HG03039 (cell line): ENCODE data around the gene RBBP8NL.

Source experiments
- ATAC-seq: cut with Tn5 transposase; IDR thresholded peaks from one replicate; pipeline ENCODE4 v1.9.1; 2021; ENCODE audit warnings: mild to moderate bottlenecking, moderate library complexity; ENCODE audit not compliant: unreplicated experiment

RBBP8NL gene

DNA sequence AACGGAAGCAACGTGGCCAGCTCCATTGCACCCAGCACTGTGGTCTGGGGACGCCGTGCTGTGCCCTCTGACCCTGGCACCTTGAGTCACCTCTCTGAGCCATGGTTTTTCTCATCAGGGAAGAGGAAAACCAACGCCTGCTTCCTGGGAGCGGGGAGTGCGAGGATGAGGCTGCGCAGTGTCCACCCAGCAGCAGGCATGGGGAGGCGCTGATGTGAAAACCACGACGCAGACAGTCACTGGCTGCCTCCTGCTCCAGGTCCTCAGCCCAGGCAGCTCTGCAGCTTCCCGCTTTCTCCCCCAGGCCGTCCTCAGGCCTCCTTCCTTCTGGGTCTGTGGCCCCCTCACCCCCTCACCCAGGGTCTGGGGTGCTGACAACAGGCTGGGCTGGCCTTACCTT lies 34.5 kb upstream of the RBBP8NL start:
- no peak for ATAC-seq

DNA sequence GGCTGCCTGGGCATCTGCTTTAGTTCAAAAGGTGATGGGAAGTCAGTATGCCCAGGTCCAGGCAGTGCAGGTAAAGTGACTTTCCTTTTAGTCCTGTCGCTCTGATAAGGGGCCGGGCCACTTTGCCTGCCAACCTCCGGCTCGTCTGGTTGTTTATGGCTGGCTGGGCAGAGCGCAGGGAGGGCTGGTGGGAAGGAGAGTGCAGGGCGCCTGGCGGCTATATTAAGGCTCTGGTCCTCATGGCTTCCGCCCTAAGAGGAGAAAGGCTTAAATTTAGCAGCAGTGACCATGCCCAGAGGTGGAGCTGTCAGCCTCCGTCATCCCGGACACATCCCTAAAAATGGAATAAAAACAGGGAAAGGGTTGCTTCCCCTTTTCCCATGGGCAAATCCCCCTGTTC lies 33.8 kb upstream of the RBBP8NL start:
- ATAC-seq, result no peak

DNA sequence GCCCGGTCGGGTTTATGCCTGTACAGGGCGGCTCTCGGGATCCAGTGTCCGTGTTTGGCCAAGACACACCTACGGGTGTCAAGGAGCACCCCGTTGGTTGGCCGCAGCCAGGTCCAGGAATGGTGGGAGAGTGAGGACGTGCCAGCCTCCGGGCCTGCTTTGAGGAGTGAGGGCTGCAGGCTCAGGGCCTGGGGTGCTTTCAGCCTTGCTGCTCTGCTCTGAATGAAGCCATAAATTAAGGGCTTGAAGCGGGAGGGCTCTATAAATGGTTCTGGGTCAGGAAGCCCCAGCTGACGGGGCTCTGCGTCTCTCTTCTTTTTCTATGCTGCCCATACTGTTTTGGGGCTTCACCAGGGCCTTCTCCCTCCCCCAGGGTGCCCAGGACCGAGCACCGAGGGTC lies 33.3 kb upstream of the RBBP8NL start:
- no peak for ATAC-seq

DNA sequence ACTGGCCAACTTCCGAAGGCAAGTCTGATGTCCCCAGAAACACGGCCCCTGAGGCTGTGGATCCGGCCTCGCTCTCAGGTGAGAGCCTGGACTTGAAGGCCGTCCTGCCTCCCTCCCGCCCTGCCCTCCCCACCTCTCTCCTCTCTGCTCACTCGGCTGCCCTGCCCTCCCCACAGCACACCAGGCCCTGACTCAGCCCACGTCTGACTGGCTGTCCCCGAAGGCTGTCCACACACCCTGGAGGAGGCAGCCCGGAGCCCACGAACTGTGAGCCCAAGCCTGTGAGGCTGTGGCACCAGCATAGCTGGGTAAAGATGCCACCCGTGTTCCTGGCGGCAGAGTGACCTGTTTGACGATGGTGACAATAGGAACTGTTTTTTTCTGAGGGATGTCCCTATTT lies 32.1 kb upstream of the RBBP8NL start:
- no peak for ATAC-seq

DNA sequence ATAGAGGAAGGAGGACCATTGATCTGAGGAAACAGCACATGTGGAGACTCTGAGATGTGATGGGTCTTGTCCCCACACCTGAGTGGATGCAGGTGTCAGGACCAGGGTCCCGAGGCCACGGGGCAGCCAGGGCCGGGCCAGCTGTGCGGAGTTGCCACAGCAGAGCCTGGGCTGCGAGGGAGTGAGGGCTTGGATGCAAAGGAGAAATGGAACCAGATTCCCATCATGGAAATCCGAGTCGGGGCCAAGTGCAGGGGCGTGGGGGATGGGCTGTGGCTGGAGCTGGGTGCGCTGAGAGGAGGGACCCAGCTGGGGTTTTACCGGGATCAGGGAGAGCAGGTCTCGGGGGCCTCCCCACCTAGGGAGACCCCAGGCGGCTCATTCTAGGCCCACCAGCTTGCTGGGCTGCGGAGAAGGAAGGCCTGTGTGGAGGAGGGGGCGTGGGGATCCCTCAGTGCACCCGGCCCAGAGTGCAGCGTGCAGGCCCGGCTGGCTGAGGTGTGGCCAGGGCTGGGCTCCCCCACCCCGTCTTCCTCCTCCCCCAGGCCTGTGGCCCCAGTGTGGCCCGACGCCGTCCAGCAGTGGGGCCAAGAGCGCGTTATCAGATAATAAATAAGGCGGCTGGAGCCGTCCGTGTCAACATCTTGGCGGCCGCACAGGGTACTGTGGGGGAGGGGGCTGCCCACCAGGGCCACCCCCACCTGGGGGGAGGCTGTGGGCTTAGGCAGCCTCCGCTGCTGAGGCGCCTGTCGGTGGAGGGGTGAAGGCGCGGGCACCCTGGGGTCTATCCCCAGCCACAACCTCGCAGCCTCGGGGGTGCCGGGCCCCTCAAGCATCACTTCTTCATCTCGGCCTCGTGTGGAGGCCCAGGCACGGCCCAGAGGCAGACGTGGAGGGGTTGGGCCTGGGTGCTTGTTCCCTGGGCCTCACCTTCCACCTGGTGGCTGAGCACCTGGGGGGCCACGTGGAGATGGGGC lies 31.2 kb upstream of the RBBP8NL start:
- ATAC-seq, result no peak

DNA sequence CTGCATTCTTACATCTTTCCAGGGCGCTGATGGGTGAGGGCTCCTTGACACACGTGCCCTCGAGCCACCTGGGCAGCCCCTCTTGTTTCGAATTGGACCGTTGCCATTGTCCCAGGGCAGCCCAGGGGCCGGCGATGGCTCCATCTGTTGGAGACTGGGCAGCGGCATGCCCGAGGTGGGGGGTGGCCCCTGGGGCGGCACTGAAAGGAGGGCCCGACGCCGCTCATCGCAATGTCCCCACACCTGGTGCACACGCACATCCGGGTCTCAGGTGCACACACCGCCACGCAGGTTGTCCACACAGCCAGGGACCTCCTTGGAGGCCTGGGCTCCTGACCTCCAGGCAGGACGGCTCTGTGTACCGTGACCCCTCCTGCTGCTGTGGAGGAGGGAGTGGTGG lies 30.5 kb upstream of the RBBP8NL start:
- ATAC-seq, result no peak

DNA sequence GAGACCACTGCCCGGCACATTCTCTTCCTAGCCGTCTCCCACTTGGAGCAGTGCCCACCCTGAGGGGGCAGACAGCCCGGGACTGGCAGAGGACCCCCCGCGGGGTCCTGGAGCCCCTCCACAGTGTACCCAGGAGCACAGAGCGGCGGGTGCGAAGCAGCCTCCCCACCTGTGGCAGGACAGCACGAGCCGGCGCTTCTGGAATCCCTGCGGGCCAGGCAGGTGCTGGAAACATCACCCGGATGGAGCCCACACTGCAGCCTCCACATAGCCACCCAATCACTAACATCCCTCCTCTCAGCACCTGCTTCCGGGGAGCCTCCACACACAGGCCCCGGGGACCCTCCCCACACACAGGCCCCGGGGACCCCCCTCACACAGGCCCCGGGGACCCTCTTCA lies 29.8 kb upstream of the RBBP8NL start:
- ATAC-seq, result no peak

DNA sequence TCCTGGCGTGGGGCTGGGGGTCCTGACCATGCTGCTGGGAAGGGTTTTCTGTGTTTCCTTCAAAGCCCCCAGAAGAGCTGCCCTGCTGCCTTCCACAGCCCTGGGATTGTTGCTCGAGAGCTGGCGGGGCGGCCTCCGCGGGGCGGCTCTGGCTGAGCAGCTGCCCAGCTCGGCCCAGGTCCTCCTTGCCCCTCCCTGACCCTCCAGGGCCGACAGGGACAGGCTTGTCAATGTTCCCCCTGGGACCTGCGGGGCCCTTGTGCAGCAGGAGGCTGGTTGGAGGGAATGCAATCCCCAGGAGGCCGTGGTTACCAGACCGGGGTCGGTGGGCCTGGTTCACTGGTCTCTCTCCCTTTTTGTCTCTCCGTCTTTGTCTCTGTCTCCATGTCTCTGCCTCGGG lies 28.6 kb upstream of the RBBP8NL start:
- ATAC-seq, result no peak

DNA sequence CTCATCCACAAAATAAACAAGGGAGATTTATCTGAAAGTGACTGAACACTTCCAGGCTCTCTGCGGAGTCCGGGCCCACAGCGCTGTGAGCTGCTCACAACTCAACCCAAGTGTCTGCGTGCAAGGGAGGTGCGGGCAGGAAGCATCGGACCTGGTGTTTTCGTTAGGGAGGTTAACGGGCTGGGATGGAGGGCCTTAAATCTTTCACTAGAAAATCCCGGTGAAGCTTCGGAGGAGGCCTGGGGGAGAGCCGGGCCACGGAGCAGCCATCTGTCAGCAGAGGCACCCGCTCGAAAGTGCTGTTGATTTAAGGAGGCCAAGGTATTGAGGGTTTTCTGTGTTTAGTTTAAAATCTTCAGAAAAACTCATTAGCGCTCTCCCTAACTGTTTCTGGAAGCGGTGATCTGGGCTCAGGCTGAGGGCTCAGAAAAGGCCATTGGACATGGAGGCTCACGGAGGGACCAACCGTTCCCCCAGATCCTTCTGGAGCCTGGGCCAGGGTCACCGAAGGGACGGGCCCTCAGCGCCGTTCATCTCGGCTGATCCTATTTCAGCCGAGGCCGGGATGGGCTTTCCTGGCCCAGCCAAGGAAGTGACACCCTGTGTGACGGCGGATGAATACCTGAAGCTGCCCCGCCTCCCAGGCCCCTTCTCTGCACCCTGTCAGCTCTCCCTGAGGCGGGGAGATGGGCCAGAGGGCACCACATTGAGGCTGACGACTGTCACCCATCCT lies 27.7 kb upstream of the RBBP8NL start:
- ATAC-seq, result no peak

DNA sequence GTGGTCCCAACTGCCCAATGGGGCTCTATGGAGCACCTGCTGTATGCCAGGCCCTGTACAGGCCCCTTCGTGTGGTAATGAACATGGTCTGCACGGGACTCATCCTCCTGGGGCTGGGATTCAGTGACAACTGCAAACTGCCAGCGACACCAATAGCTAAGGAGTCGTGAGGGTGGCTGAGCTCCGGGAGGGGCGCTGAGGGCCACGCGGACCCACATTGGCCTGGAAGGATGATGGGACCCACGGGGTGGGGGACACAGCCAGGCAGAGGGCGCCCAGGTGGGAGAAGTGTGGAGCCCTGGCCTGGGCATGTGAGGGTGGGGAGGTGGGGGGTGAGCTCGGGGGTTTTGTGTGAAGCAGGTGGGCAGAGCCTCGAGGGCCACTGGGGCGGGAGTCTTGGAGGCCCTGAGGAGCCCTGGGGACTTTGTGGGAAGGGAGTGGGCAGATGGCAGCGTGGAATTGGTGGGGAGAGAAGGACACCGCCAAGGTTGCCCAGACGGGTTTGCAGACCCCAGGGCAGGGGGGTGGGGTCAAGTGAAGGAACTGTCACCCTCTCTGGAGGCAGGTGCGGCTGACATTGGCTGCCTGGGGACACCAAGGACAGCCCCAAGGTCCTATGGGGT lies 26.0 kb upstream of the RBBP8NL start:
- ATAC-seq, result no peak

DNA sequence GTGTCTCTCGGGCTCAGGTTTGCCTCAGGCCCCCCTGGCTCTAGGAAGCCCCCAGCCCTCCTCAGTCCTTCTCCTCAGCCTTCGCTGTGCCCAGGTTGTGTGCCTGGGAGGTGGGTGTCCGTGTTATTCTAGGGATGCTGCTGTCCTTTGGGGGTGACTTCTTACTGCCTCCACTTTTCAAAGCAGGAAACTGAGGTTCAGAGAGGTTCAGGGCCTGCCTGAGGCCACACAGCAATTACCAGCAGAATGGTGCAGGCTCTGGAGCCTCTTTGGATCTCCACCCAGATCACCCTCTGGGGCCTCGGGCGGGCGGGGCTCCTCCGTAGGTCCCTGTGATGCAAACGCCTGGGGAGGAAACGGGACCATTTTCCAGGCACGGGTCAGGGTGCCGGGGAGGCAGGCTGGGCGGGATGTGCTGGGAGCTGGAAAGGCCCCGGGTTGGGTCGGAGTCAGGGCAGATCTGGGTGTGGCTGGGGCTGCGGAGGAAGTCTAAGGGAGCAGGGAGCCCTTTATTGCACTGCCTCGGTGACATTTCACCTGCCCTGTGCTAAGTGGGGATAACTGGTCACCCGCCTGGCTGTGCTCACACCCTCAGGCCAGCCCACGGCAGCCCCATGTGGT lies 25.2 kb upstream of the RBBP8NL start:
- ATAC-seq, result no peak

DNA sequence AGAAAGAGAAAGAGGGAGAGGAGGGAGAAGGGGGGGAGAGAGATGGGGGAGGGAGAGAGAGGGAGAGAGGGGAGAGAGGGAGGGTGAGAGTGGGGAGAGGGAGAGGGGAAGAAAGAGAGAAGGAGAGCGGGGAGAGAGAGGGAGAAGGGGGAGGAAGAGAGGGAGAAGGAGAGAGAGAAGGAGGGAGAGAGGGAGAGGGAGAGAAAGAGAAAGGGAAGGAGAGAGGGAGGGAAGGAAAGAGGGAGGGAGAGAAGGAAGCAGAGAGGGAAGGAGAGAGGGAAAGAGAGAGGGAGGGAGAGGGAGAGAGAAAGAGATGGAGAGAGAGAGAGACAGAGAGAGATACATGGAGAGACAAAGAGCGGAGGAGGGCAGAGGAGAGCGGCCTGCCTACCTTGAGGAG lies 24.6 kb upstream of the RBBP8NL start:
- no peak for ATAC-seq

DNA sequence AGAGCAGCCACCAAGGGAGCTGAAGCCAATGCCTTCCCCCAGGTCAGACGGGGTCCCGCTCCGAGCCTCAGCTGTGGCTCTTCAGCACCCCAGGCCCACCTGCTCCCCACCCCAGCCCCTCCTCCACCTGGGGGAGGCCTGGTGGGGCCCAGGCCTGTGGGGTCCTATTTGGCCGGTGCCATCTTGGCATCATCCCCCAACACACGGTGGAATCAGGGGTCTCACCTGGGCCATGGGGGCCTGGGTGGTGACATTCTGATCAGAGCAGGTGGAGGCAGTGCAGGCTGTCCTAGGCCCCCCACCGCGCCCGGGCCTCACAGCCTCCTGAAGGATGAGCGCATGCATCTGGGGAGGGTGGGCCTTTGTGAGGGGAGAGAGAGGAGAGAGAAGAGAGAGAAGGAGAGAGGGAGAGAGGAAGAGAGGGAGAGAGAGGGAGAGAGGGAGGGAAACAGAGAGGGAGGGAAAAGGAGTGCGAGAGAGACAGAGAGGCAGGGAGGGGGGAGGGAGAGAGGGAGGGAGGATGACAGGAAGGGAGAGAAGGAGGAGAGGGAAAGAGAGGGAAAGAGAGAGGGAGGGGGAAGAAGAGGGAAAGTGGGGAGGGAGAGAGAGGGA lies 23.9 kb upstream of the RBBP8NL start:
- no peak for ATAC-seq

DNA sequence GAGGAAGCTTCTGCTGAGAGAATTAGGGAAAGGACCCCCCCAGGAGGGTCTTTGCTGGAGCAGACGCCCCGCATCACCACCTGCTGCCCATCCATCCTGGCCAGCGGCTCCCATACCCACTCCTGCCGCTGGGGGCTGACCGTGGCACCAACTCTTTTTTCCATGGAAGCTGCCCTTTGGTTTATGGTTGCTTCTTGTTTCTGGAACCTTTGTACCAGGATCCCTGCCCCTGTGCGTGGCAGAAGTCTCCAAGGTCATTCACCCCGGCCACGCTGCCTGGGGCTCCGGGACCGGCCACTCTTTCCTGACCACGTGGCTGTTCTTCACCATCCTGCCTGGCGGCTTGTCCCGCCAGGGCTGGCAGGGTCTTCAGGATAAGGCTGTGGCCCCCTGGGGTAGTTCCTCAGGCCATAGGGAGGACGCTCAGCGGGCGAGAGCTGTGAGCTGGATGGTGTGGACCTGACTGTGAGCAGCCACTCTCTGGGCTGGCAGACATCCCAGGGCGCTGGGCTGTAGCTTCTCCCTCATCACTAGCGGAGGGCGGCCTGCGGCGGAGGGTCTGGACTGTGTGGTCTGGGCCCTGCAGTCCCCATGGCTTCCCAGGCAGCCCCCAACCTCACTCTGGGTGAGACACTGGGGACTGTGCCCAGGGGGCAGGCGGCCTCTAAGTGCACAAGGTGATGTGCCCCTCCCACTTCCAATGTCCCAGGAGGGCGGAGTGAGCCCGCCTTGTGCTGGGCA lies 22.8 kb upstream of the RBBP8NL start:
- no peak for ATAC-seq

DNA sequence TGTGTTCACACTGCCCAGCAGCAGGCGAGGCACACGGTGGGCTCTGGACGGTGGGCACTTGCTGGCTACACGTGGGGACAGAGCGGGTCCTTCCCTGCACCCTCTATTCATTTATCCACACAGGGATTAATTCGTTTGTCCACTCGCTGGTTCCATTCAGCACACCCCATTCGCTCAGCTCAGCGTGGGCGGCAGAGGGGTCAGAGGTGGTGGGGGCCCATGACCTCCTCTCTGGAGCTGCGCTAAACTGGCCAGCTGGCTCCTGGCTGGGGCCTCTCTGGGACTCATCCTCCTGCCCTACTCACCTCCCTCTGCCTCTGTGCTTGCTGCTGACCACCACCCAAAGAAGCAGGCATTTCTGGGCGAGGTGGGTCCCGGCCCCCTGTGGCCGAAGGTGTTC lies 21.4 kb upstream of the RBBP8NL start:
- ATAC-seq, result no peak

DNA sequence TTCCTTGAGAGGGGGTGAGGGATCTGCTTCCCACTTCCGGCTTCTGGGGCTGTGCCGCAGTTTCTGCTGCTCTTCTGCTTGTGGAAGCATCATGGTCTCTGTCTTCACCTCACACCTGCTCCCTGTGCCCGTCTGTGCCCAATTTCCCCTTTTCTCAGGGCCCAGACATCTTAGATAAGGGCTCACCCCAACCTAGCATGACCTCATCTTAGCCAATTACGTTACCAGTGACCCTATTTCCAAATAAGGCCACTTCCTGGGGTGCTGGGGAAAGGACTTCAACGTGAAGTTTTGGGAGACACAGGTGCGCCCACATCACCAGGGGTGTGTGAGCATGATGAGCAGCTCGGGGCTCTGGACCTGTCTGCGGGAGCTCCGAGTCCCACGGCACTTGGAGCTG lies 20.7 kb upstream of the RBBP8NL start:
- no peak for ATAC-seq

DNA sequence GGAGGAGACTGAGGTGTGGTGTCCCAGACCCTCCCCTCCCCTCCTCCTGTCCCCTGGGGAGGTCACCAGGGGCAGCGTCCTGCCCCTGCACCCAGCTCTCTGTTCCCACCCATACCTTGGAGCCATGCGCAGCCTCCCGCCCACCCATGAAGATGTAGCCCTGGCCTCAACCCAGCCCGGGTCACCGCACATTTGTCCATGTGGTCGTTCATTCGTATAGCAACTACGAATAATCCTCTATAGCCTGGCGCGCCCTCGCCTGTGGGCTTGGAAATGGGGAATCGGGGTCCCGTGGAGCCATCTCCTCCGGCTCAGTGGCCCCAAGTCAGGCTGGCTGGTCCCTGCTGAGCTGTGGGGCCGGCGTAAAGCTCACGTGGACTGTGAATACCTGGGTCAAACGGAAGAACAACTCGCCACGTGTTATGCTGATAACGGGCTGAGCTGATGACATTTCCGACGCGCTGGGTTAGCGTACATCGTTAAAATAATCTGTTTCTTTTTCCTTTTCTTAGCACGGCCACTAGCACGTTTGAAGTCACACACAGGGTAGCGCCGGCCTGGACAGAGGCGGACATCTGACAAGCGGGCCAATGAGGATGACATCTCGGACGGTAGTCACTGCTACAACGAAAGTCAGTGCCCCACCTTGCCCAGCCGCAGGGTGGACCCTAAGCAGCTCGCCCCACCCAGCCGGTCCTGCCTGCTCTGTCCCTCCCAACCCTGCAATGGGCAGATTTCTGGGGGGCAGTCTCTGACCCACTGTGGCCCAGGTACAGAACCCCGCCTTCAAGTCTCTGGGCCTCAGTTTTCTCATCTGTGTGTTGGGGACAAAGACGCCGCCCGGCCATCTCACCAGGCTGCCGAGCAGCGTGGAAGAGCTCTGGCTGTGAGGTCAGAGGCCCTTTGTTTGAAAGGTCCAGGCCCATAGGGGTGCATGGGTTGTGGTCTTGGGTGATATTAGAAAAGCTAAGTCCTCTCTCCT lies 19.8 kb upstream of the RBBP8NL start:
- no peak for ATAC-seq

DNA sequence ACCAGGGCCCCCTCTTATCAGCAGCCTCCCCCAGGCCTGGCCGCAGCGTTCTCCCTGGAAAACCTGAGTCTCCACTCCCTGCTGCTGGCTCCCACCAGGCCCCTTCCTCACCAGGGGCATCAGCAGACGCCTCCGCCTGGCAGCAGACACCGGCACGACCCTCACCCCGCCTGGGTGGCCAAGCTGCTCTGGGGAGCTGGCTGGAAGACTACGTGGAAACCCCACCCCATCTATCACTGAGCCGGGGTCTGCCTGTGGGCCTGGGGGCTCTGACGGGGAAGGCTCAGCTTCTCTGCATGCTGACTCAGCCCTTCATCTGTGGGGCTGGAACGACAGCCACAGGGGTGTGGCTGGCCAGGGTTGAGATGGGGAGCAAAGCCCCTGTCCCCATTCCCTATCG lies 19.1 kb upstream of the RBBP8NL start:
- no peak for ATAC-seq
